HG02642 (cell line): Measurements from ENCODE around the gene IGSF3.

ENCODE experiments used
- ATAC-seq: cut with Tn5 transposase; IDR thresholded peaks from one replicate; pipeline ENCODE4 v1.9.1; 2021; ENCODE audit warnings: mild to moderate bottlenecking; ENCODE audit not compliant: unreplicated experiment, poor library complexity

Gene IGSF3

GRCh38 chr1:116686723-116687352 is 19.3 kb upstream of the IGSF3 start:
- ATAC-seq = no peak

DNA sequence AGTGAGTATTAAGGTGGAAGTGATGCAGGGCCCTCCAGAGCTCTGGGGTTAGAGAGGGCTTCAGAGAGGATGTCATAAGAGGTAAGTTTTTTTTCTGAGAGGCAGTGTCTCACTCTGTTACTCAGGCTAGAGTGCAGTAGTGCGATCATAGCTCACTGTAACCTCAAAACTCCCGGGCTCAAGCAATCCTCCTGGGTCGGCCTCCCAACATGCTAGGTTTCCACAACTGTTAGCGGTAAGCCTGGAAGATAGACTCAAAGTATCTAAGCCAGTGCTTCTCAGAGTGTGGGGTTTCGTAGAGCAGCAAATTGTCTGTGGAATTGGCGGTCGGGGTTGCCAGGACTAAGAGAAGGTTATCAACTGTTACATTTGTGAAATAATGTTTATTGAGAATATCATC is 18.6 kb upstream of the IGSF3 start:
- no peak for ATAC-seq

DNA sequence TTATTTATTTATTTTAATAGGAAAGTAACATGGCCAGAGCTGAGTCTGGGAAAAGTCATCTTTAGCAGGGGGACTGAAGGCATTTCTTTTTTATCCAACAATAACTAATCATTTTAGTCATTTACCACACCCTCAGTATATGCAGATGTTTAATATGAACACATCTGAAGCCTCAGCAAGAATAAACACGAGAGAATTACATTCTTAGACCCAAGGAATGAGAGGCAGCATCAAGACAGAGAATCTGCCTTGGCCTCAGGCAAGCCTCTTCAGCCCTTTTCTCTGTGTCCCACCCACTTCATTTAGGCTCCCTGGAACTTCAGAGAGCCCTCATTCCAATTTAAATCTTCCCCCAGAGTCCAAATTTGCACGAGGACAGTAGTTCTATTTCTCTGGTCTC is 17.0 kb upstream of the IGSF3 start:
- no peak for ATAC-seq

GRCh38 chr1:116682641-116683221 is 15.2 kb upstream of the IGSF3 start:
- ATAC-seq = no peak

- ATAC-seq = no peak
Measured at GRCh38 chr1:116681343-116681899, 13.9 kb upstream of the IGSF3 start.

- no peak for ATAC-seq
Measured at GRCh38 chr1:116680752-116681151, 13.2 kb upstream of the IGSF3 start.

GRCh38 chr1:116679828-116680628 is 12.5 kb upstream of the IGSF3 start:
- no peak for ATAC-seq

DNA sequence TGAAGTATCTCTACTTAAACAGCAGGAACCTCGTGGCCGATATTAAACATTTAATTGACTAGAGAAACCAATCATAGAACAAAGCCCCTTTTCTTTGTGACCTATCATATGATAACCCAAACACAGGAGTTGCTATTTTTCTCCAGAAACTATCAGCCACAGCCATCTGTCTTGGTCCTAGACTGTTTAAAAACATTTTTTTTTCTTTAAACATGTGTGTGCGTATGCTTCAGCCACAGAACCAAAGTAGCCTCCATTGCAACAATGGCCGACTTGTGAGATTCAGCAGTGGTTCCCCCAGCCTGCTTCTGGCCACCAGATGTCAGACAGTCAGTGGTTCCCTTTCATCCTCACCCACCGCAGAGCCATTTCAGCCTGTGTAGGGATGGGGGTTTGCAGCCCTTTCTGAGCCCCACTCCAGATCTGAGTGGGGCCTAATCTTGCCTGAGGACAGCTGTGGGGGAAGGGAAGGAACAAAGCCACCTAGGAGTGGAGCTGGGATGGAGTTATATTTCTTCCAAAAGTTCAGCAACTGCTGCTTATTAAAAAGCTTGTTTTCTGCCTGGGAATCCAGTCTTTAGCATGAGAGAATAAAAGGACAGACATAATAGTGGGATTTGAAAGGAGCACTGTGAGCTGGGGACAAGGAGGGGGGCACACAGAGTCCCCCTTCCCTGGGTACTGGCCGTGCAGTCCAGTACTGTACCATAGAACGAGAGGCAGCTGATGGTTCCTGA is 11.7 kb upstream of the IGSF3 start:
- ATAC-seq = no peak

- ATAC-seq = no peak
Measured at GRCh38 chr1:116678732-116679090, 11.2 kb upstream of the IGSF3 start.

DNA sequence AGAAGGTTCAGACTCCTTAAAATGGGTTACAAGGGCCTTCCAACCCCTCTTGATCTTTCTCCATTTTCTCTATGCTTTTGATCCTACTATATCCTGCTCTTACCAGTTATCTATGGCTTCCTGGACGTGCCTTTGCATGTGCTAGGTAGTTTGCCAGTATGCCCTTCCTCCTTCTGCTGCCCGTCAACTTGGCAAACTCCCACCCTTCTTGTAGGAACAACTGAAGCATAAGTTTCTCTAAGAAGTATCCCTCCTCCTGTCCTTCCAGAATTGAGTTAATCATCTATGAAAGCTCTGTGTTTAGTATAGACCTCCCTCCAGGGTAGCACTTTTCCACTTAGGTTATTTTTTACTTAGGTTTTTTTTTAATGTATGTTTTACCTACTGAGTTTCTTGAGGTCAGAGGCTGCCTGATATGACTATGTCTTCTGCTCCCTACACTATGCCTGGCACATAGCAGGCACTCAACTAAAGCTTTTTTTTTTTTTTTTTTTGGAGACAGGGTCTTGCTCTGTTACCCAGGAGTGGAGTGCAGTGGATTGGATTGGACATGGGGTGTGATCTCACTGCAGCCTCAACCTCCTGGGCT is 10.0 kb upstream of the IGSF3 start:
- ATAC-seq = no peak

DNA sequence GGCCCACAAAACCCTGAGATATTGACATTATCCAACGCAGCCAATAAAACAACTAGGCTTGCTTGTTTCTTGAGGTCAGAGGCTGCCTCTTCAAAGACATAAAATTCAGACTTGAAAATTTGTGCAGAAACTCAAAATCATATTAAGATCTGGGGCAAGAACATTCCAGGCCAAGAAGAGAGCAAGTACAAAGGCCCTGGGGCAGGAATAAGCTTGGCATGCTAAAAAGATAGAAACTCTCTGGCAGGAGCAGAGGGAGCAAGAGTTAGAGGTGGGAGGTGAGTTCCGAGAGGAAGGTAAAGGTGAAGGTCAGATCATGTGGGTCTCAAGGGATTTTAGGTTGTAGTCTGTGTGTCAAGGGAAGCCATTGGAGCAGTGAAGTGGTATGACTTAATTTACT is 8.8 kb upstream of the IGSF3 start:
- ATAC-seq = no peak

DNA sequence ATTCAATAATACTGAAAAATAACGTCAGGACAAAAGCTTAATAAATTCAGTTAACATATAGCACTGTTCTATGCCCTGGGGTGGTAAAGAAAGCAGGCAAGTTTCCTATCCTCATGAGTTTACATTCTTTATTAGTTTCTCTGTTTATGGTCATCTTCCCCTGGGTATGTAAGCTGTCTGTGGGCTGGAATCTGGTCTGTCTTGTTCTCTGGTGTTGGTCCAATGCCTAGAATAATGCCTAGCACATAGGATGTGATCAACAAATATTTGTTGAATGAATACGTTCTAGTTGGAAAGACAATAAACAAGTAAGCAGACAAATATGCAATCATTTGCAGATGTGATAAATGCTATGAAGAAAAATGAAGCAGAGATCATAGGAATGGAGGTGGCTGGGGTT is 7.2 kb upstream of the IGSF3 start:
- ATAC-seq = no peak

DNA sequence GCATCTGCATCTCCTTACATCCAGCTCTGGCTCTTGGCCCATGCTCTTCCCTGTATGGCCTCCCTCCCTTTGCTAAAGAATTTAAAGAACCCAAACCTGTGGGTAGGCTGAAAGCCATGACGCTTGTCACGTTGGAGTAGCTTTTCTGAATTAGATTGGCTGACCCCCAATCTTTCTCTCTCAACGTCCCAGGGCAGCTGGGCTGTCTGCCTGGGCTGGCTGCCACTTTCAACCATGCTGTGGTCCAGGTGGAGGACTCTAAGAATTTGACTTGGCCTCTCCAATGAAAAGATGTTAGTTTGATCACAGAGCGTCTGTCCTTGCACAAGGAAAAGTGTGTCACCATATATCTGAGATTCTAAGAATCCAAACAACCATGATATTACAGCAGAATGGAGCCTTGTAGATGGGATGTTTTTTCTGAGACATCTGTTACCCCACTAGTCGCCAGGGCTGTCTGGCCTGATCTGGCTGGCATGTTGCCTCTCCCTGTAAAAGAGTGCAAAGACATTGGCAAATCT is 6.5 kb upstream of the IGSF3 start:
- no peak for ATAC-seq

DNA sequence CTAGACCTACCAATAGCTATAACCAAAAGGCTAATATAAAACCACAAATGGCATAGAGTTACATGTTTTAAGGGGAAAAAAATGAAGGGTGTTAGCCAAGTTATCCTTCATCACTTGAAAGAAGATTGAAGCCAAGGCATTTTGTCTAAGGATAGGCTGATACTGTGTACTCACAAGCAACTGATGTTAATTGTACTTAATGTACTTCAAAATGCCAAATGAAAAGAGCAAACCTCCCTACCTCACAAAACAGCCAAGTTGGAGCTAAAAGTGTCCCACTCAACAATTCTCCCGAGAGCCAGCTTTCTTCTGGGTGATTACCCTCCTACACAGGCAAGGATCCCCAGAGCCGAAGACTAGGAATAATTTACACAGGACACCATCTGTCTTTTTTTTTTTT is 4.4 kb upstream of the IGSF3 start:
- no peak for ATAC-seq

DNA sequence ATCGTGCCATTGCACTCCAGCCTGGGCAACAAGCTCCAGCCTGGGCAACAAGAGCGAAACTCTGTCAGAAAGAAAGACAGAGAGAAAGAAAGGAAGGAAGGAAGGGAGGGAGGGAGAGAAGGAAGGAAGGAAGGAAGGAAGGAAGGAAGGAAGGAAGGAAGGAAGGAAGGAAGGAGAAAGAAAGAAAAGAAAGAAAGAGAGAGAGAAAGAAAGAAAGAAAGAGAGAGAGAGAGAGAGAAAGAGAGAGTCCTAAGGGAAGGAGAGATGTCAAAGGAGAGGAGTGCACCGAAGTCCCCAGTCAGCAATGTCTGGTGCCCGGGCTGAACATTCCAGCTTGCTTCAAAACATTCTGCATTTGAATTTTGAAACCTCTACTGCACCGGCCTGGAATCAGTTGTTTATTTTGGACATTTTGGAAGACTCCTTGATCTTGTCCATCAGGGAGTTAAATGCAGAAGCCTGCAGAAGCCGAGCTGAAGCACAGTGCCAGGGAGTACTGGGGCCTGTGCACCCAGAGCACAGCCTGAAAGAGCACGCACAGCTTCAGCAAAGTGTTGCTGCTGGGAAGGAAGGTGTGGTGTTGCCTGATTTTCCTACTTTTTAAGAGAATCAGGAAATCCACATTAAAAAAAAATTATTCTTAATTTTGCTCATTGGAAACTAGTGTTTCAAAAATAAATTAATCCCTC is 3.7 kb upstream of the IGSF3 start:
- no peak for ATAC-seq

- ATAC-seq = no peak
Measured at GRCh38 chr1:116668277-116668676, 744 bp upstream of the IGSF3 start.

DNA sequence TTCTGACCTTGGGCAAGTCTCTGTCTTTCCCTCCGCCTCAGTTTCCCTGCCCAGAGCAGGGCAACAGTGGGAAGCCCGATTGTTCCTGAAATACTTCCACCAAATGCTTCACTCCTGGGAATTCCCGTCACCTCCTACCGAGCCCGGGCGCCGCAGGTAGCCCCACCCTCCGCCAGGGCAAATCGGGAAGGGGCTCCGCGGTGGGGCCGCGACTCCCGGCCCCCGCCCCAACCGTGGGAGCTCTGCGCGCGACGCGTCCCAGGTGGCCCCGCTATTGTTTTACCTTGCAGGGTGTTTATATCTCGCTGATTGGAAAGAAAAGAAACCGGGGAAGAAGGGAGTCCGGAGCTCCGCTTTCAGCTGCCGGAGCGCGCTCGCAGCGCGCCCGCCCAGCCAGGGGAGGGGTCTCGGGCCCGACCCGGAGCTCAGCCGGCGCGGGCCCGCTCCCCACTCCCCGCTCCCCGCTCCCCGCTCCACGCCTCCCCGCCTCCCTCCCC is 407 bp downstream of the IGSF3 start:
- ATAC-seq = no peak

DNA sequence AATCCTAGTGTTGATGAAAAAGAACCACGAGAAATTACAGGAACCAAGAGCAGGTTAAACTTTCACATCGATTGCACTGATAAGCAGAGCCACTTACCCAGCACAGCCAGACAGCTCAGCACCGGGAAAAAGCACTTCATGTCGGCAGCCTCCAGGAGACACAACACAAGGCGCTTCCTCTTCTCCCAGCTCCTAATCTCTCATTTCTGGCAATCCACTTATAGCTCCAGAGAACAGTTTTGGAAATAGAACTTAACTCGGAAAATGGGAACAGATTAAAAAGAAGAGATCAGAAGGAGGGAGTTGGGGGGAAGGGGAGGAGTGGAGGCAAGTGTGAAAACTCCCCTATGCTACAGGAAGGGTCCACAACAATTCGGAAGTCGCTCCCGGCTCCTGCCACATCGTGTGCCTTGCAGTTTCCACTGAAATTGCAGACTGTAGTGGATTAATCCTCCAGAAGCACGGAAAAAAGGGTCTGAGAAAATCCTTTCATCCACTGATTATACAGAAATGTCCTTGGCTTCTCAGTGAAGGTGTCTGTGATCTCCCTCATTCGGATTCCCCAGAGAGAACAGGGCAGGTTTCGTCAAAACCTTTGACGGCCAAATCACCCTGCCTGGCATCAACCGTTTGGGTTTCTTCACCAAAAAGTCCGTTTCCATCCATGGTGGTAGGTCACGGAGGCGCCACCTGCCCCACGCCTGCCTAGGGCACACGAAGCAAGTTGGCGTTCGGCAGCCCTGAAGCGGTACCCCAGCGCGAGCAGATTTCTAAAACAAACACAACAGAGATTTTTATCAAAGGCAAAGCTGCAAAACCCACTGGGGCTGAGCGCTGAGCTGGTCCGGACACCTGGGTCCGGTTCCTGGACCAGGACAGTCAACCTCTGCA is 1.1 kb downstream of the IGSF3 start:
- ATAC-seq = no peak

DNA sequence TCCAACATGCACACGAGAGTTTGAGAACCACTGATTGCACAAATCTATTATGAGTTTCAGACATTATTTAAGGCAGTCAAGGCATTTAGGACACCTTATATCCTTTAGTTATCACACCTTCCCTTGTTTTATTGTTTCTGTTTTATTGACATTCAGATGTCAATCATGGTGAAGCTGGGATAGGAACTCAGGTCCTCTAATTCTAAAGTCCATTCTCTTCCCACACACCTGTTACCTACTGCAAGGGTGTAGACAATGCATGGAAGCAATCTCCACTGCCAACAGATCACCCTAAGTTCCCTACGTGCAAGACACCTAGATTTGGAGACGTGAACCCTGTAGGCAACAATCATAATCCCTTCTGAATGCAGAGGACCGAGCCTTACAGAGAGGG is 2.6 kb downstream of the IGSF3 start:
- no peak for ATAC-seq
